Measurements from ENCODE around the gene DYNC1I2.

DYNC1I2 gene

DNA sequence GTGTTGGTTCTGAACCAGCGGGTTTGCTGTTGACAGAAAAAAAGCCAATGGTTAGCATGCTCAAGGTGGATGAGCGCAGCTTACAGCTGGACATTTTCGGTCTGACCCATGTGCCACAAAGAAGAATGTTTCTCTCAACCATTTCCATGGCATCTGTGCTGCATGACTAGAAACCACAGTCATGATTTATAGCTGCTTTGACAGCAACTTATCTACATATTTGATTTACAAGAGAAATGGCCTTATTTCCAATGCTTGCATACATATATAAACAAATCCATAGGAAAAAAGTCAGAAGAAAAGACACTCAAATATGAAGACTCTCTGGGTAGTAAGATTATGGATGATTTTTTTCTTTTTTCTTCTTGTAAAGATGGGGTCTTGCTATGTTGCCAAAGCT is 98.2 kb downstream of the DYNC1I2 start:
- DNase-seq, result no peak

DNA sequence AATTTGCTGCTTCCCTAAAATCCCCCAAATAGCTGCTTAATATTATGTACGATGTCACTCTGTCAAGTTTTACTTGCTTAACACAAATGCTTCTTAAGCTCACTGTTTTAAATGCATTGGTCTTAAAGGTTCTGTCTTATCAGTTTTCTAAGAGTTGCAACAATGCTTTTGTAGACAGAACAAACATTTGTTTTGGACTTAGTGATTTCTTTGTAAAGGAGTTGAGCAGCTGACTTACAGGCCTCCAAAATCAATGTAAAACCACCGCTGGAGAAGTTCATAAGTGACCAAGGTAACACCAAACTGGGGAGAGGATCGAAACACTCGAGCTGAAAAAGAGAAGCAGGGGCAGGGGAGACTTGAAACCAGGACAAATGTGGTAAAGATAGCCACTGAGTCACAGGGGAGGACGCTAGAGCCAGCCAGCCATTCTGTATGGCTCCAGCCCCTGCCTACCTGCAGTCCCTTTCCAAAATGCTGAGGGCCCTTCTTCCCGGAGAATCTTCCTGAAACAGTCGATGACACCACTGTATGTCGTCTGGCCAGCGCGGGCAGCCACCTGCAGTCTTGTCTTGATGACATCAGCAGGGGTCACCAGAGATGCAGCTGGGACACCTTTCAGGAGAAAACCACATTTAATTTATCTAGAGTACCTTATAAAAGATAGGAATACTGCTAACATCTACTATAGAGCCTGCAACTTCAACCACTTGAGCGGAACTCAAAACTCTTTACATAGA is 100.2 kb downstream of the DYNC1I2 start:
- DNase-seq, result no peak

DNA sequence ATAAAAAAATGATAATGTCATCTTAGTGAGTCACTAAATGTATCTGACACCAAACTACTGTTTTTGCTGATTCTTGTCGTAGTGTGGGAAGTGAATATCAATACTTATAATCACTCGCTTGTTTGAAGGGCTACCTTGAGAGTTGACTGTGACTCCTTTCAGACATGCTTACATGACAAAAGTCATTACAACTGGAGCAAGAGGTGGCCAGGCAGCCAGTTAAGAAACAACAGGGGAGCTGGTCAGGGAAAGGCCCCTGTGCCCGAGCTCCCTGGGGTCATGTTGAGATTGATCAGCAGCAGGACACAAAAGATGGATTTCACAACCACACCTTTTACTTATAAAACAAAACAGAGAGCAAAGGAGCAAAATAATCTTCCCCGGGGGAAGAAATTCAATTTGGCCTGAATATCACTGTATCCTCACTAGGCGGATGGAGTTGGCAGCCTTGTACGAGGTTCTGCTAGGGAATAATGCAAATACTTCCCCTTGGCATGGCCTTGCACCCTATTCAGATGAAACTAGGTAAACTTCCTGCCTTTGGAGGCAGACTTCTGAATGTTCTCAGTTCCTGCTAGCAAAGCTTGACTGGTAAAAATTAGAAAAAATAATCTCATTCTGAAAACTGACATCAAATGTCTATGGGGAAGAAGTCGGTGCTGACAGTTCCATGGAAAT is 101.2 kb downstream of the DYNC1I2 start:
- DNase-seq, result no peak

DNA sequence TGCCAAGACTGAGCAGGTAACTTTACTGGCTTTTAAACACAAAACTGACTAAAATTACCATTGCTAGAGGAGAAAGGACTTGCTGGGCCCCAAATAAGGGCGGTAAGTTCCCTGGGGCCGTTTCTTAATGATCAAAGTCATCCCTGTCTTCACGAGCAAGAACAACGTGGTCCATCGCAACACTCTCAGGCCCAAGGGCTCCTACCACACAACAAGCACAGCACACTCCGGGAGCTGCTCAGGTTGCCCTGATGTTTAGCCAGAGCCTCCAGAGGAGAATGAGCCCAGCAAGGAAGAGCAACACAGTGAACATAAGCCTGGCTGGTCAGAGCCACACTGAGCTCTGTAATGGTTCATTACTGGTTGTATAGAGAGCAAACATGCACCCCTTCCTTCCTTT is 102.7 kb downstream of the DYNC1I2 start:
- no peak for DNase-seq

DNA sequence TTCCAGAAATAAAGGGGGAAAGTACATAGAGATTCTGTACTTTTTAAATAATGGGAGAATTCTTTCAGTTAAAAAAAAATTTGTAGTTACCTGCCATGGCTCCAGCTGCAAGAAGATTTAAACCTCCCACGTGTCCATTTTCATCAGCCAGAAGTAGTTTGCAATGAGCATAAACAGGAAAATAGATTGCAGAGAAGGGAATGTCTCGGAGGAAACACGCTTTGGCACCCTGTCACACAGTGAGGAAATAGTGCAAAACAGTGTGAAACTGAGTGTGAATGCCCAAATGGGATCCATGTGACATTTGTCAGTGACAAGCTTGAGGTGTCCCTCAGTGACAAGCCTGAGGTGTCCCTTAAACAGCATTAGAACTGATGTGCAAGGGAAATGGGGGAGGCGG is 104.1 kb downstream of the DYNC1I2 start:
- DNase-seq, result no peak

DNA sequence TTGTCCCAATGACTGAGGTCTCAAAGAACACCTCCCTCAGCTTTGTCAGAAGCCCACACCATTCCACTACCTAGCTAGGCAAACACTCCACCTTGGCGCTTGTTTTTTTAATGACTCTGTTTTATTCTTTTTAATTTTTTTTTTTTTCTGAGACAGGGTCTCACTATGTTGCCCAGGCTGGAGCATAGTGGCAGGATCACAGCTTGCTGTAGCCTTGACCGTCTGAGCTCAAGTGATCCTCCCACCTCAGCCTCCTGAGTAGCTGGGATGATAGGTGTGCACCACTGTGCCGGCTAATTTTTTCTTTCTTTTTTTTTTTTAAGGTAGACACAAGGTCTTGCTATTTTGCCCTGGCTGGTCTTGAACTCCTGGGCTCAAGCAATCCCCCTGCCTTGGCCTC is 104.9 kb downstream of the DYNC1I2 start:
- no peak for DNase-seq

DNA sequence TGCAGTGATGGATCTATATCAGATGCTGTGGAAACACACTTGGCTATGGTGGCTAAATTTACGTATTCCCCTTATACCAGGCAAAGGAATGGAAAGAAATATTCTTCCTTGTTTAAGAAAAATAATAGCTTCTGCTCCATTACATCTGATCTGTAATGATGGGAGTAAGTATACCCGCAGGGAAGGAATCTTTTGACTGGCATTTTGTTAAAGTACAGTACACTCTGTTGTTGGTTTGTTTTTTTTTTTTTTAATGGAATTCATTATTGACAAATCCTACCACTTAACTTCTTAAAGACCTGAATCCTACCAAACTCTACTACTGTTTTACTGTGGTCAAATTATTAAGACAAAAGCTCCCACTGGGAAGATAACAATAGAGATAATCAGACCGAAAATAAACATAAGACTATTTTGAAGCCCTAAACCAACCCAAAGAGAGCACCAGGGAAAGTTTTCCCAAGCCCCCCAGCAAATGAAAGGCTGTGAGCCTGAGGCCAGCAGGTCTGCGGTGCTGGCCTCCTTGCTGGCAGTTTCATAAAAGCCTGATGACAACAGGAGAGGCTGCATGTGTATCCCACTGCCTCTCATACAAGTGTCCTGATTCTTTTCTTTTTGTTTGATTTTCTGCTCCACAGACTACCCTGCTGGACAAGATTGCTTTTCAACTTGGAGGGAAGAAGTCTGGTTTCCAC is 105.8 kb downstream of the DYNC1I2 start:
- no peak for DNase-seq

DNA sequence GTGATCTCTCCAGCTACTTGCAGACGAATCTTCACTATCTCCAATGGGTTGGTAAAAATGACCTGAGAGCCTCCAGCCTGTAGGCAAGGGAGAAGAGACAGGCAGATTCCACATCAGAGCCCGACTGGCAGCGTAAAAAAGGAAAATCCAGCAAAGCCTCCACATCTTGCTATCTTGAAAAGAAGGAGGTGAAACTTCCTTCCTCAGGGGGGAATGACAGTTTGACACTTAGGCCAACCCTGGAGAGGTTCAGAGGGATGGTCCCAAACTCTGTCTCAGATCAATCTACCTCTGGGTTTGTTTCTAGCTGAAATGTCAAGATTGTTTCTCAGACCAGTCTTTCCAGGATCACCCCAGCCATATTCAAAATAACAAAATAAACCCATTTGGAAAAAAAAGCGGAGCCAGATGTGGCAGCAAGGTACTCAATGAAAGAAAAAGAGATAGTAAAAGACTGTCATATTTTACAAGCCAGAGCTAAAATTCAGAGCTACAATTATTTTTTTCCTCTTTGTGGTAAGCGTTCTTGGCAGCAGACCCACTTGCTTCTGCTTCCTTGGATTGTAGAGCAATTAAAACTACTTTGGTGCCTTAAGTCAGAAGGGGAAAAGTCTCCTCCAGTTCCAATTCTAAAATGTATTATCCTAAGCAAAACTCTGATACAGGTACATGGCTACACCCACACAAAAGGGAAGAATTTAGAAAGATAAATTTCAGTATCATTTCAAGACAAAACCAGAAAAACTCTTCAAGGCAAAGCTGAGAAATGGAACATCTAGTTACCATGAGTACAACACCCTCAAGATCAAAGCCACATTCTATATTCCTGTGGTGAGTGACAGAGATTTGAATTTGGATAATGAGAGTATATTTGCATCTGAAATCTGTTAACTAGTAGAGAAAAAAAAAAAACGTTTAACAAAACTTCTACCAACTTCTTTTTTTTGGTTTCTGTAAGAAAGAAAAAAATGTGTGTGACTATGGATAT is 106.7 kb downstream of the DYNC1I2 start:
- no peak for DNase-seq

DNA sequence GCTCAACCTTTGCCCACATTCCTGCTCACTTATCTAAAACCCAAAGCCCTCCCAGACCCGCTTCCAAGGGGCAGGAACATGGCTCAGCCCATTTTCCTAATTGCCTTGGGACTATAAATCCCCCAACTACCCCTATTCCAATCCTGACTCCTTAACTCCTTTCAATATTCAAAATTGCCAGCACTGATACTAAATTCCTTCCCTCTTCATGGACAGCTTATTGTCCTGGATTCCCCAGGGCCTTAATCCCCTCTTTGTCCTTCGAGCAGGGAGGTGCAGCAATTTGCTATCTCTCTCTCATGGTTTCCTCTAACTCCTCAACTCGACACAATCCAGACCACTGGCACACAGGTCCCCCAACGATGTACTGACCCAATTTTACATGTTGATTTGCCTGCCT is 107.6 kb downstream of the DYNC1I2 start:
- no peak for DNase-seq
